ENCODE measurements around the gene COQ10B.

- TF ChIP-seq CTCF (IDR thresholded peaks at IDR 0.05 in 4 of 5, conservative IDR thresholded peaks at IDR 0.05 in 1 of 5) (no peak), POLR2A (IDR thresholded peaks at IDR 0.05) (peak; percentile 95 to 97)
These were observed 62.5 kb downstream of the COQ10B start, which contains the start of gene MOB4 for GRCh38 chr2:197515739-197516392.
